Astrocyte of the cerebellum (primary cell): ENCODE measurements around the gene WASF3.

Source experiments
- DNase-seq: peaks from one replicate; pipeline ENCODE4 v3.0.0-alpha.2; 2011; ENCODE audit warnings: low read depth
- H3K4me3 ChIP-seq: 2 replicates; pipeline ENCODE4 v1.5.1; 2011; ENCODE audit warnings: mild to moderate bottlenecking, low read depth, low read length, moderate library complexity
- CTCF ChIP-seq: IDR thresholded peaks from 2 replicates; pipeline ENCODE4 v1.5.1; 2012; ENCODE audit warnings: low read length, low read depth, moderate library complexity, mild to moderate bottlenecking; ENCODE audit errors: missing control alignments
- in situ Hi-C: cut with HindIII; loops from 2 replicates; pipeline ENCODE4 v1.10.0; 2017; ENCODE audit warnings: low sequenced_read_pairs

WASF3 gene

GRCh38 chr13:26664286-26664685 is 106.8 kb downstream of the WASF3 start:
- in situ Hi-C loops: no loop called here
- no peak for DNase-seq
- H3K4me3 ChIP-seq: no peak overlapping the region
- no peak for TF ChIP-seq CTCF

GRCh38 chr13:26664876-26665275 is 107.4 kb downstream of the WASF3 start:
- H3K4me3 ChIP-seq: no peak overlapping the region
- no peak for DNase-seq
- in situ Hi-C loops: no loop called here
- TF ChIP-seq CTCF: no peak

GRCh38 chr13:26668357-26669146 is 111.1 kb downstream of the WASF3 start:
- DNase-seq: no peak
- in situ Hi-C loops: no loop called here
- no peak overlapping the region for H3K4me3 ChIP-seq
- no peak for TF ChIP-seq CTCF

- no peak for DNase-seq
- H3K4me3 ChIP-seq: no peak overlapping the region
- in situ Hi-C loops: no loop called here
- no peak for TF ChIP-seq CTCF
Observed at GRCh38 chr13:26673890-26674289, 116.4 kb downstream of the WASF3 start.

GRCh38 chr13:26677156-26677555 is 119.7 kb downstream of the WASF3 start:
- no peak overlapping the region for H3K4me3 ChIP-seq
- TF ChIP-seq CTCF: no peak
- in situ Hi-C loops: no loop called here
- no peak for DNase-seq

- in situ Hi-C loops: no loop called here
- TF ChIP-seq CTCF: no peak
- DNase-seq: no peak
- H3K4me3 ChIP-seq: no peak overlapping the region
Observed at GRCh38 chr13:26678330-26678729, 120.8 kb downstream of the WASF3 start.

- TF ChIP-seq CTCF: no peak
- H3K4me3 ChIP-seq: no peak overlapping the region
- in situ Hi-C loops: no loop called here
- no peak for DNase-seq
Observed at GRCh38 chr13:26678796-26679195, 121.3 kb downstream of the WASF3 start.
